H1 (cell line): ENCODE data around the gene LEPR. TPM values are rescaled to one million over a fixed set of nuclear protein-coding genes. Genes with fewer than 3 reads are reported as not detected.

Experiments
- CTCF ChIA-PET: fragments of 300-600 bp; sonication (Branson Sonifier 250); formaldehyde crosslinking; loops from one replicate; lab custom pipeline; 2021; ENCODE audit not compliant: partially characterized antibody; lab: Charles Lee
- POLR2A ChIA-PET: fragments of 300-600 bp; sonication (Branson Sonifier 250); formaldehyde crosslinking; loops from one replicate; lab custom pipeline; 2021; ENCODE audit warnings: inconsistent platforms; ENCODE audit not compliant: partially characterized antibody; lab: Charles Lee
- DNase-seq, 2 experiments: peaks; one replicate each; pipeline versions ENCODE4 v3.0.0 to v3.0.0-alpha.2; 2010 to 2022; ENCODE audit warnings: low spot score in 2 of 2, low read depth in 1 of 2, mixed read lengths in 1 of 2
- FAIRE-seq: peaks from 2 replicates; lab custom pipeline; 2011; peaks lifted over from hg19 to GRCh38; lab: Jason Lieb, UNC
- H2AFZ ChIP-seq: 2 replicates; pipeline ENCODE4 v1.8.1; 2012; ENCODE audit warnings: low read length, inconsistent platforms
- H2AK5ac ChIP-seq: 2 replicates; pipeline ENCODE4 v1.6.1; 2013; ENCODE audit warnings: low read depth, low read length
- H2BK120ac ChIP-seq: replicated peaks from 2 replicates; pipeline ENCODE3; 2013; ENCODE audit warnings: low read depth, low read length, inconsistent platforms
- H2BK12ac ChIP-seq: 2 replicates; pipeline ENCODE4 v1.6.1; 2013; ENCODE audit warnings: low read depth, low read length
- H2BK15ac ChIP-seq: 2 replicates; pipeline ENCODE4 v1.6.1; 2013; ENCODE audit warnings: low read length
- H2BK20ac ChIP-seq: 2 replicates; pipeline ENCODE4 v1.6.1; 2013; ENCODE audit warnings: low read length
- H2BK5ac ChIP-seq: 2 replicates; pipeline ENCODE4 v1.6.1; 2013; ENCODE audit warnings: low read depth, low read length
- H3K14ac ChIP-seq: 2 replicates; pipeline ENCODE4 v1.6.1; 2013; ENCODE audit warnings: inconsistent platforms; ENCODE audit not compliant: insufficient read length
- H3K18ac ChIP-seq: 2 replicates; pipeline ENCODE4 v1.6.1; 2013; ENCODE audit warnings: low read length; ENCODE audit errors: extremely low read depth
- H3K23ac ChIP-seq: 2 replicates; pipeline ENCODE4 v1.6.1; 2013; ENCODE audit warnings: inconsistent platforms; ENCODE audit not compliant: insufficient read length
- H3K23me2 ChIP-seq: 2 replicates; pipeline ENCODE4 v1.6.1; 2013; ENCODE audit warnings: low read depth, low read length
- H3K27ac ChIP-seq: 2 replicates; pipeline ENCODE4 v1.6.1; 2011; ENCODE audit warnings: low read depth, low read length, inconsistent platforms
- H3K27me3 ChIP-seq, 4 experiments: replicated peaks in 1 of 4; 1 replicate in 1 of 4; 2 replicates in 3 of 4; pipeline versions ENCODE4 v1.6.1 to v1.8.1; 2011 to 2013; ENCODE audit warnings: low read length in 3 of 4, mild to moderate bottlenecking in 3 of 4, inconsistent platforms in 2 of 4, mixed read lengths in 2 of 4, moderate library complexity in 1 of 4; ENCODE audit not compliant: control insufficient read depth in 3 of 4, insufficient read depth in 3 of 4; ENCODE audit errors: extremely low read depth in 1 of 4
- H3K36me3 ChIP-seq, 4 experiments: 2 replicates each; pipeline versions ENCODE4 v1.6.1 to v1.8.1; 2011 to 2013; ENCODE audit warnings: mild to moderate bottlenecking in 4 of 4, low read length in 3 of 4, moderate library complexity in 2 of 4, control low read depth in 1 of 4, inconsistent platforms in 1 of 4; ENCODE audit not compliant: insufficient read depth in 4 of 4, control insufficient read depth in 2 of 4
- H3K4ac ChIP-seq: replicated peaks from 2 replicates; pipeline ENCODE3; 2013; ENCODE audit warnings: low read length, low read depth, mixed read lengths, inconsistent platforms; ENCODE audit not compliant: insufficient read length
- H3K4me1 ChIP-seq, 4 experiments: replicated peaks in 1 of 4; 1 replicate in 1 of 4; 2 replicates in 3 of 4; pipeline versions ENCODE4 v1.6.1 to v1.8.1; 2011 to 2013; ENCODE audit warnings: low read length in 3 of 4, inconsistent platforms in 2 of 4, mixed read lengths in 1 of 4; ENCODE audit not compliant: insufficient read depth in 4 of 4, control insufficient read depth in 3 of 4
- H3K4me2 ChIP-seq, 2 experiments: 2 replicates each; pipeline versions ENCODE4 v1.6.1 to v1.8.1; 2011 to 2013; ENCODE audit warnings: low read depth in 2 of 2, low read length in 2 of 2, control low read depth in 1 of 2, inconsistent platforms in 1 of 2, mild to moderate bottlenecking in 1 of 2; ENCODE audit not compliant: insufficient read depth in 1 of 2
- H3K4me3 ChIP-seq, 4 experiments: fragments of 200-600, 300-600 bp in 1 of 4; sonication (generic), shearing (Covaris generic), sonication (Bioruptor Twin) in 1 of 4; 2 replicates each; pipeline versions ENCODE4 v1.5.1 to v1.8.1; 2011 to 2016; ENCODE audit warnings: low read length in 4 of 4, low read depth in 3 of 4, control low read depth in 2 of 4, inconsistent platforms in 2 of 4, mild to moderate bottlenecking in 2 of 4, mixed read lengths in 1 of 4, moderate library complexity in 1 of 4; ENCODE audit not compliant: insufficient read depth in 2 of 4; ENCODE audit errors: extremely low read depth in 1 of 4
- H3K56ac ChIP-seq: replicated peaks from 2 replicates; pipeline ENCODE3; 2013; ENCODE audit warnings: low read depth, mild to moderate bottlenecking, mixed read lengths, low read length, inconsistent platforms; ENCODE audit not compliant: insufficient read length
- H3K79me1 ChIP-seq: 2 replicates; pipeline ENCODE4 v1.6.1; 2013; ENCODE audit warnings: low read depth, low read length, control low read depth
- H3K79me2 ChIP-seq, 2 experiments: 2 replicates each; pipeline versions ENCODE4 v1.6.1 to v1.8.1; 2012 to 2013; ENCODE audit warnings: low read length in 2 of 2, mild to moderate bottlenecking in 2 of 2, inconsistent platforms in 1 of 2; ENCODE audit not compliant: insufficient read depth in 2 of 2, control insufficient read depth in 1 of 2
- H3K9ac ChIP-seq, 4 experiments: replicated peaks in 1 of 4; 1 replicate in 1 of 4; 2 replicates in 3 of 4; pipeline versions ENCODE4 v1.6.1 to v1.8.1; 2011 to 2013; ENCODE audit warnings: low read depth in 3 of 4, low read length in 3 of 4, control low read depth in 2 of 4, mild to moderate bottlenecking in 2 of 4, moderate library complexity in 2 of 4, inconsistent platforms in 1 of 4; ENCODE audit errors: extremely low read depth in 1 of 4
- H3K9me3 ChIP-seq, 2 experiments: 2 replicates each; pipeline versions ENCODE4 v1.6.1 to v1.8.1; 2012 to 2013; ENCODE audit warnings: mild to moderate bottlenecking in 2 of 2, moderate library complexity in 2 of 2, control low read depth in 1 of 2, inconsistent platforms in 1 of 2, low read depth in 1 of 2, low read length in 1 of 2, mixed read lengths in 1 of 2; ENCODE audit not compliant: insufficient read depth in 2 of 2
- H4K20me1 ChIP-seq, 2 experiments: replicated peaks in 1 of 2; 2 replicates each; pipeline versions ENCODE3 to v1.8.1; 2011 to 2013; ENCODE audit warnings: inconsistent platforms in 2 of 2, low read length in 2 of 2, mild to moderate bottlenecking in 1 of 2; ENCODE audit not compliant: insufficient read depth in 2 of 2, control insufficient read depth in 1 of 2
- H4K5ac ChIP-seq: 2 replicates; pipeline ENCODE4 v1.6.1; 2013; ENCODE audit warnings: low read length, low read depth, mixed read lengths, inconsistent platforms; ENCODE audit not compliant: insufficient read length
- H4K8ac ChIP-seq: 2 replicates; pipeline ENCODE4 v1.8.0; 2013; ENCODE audit warnings: mild to moderate bottlenecking, moderate library complexity, low read length, inconsistent platforms; ENCODE audit not compliant: insufficient read depth; ENCODE audit errors: extremely low read depth
- H4K91ac ChIP-seq: replicated peaks from 2 replicates; pipeline ENCODE3; 2013; ENCODE audit warnings: low read length, mixed read lengths, inconsistent platforms; ENCODE audit not compliant: insufficient read length
- ATF3 ChIP-seq: IDR thresholded peaks from 2 replicates; pipeline ENCODE4 v1.6.1; 2011; ENCODE audit warnings: low read depth, mild to moderate bottlenecking, low read length; ENCODE audit not compliant: insufficient read depth
- CEBPB ChIP-seq: IDR thresholded peaks from 2 replicates; pipeline ENCODE4 v1.6.1; 2012; ENCODE audit warnings: low read depth, low read length
- CHD2 ChIP-seq: IDR thresholded peaks from 2 replicates; pipeline ENCODE4 v1.6.1; 2012; ENCODE audit warnings: low read length, improper control_type of control experiment
- CTBP2 ChIP-seq: IDR thresholded peaks from 2 replicates; pipeline ENCODE4 v1.7.0; 2011; ENCODE audit warnings: borderline replicate concordance, mild to moderate bottlenecking, moderate library complexity, mixed read lengths, low read length; ENCODE audit not compliant: insufficient read depth, insufficient read length
- KDM5A ChIP-seq: fragments of 200-600 bp; IDR thresholded peaks from 2 replicates; pipeline ENCODE4 v1.7.1; 2012; ENCODE audit warnings: mild to moderate bottlenecking, low read length, inconsistent platforms, mixed read lengths
- NANOG ChIP-seq: IDR thresholded peaks from 2 replicates; pipeline ENCODE4 v1.6.1; 2011; ENCODE audit warnings: low read length, low read depth, mild to moderate bottlenecking, inconsistent platforms; ENCODE audit not compliant: insufficient read depth, poor library complexity, severe bottlenecking
- SIX5 ChIP-seq: IDR thresholded peaks from 2 replicates; pipeline ENCODE4 v1.6.1; 2011; ENCODE audit warnings: mild to moderate bottlenecking, low read depth, low read length
- TAF1 ChIP-seq: IDR thresholded peaks from 2 replicates; pipeline ENCODE4 v1.6.1; 2011; ENCODE audit warnings: mild to moderate bottlenecking, low read depth, low read length
- ZNF274 ChIP-seq: IDR thresholded peaks from 2 replicates; pipeline ENCODE4 v1.7.0; 2012; ENCODE audit warnings: low read length, borderline replicate concordance; ENCODE audit errors: extremely low read depth
- WGBS, 2 experiments: shearing (Covaris generic) in 1 of 2; methylation state at CpG; one replicate each; pipeline versions ENCODE4 v1.1.6 to v1.1.7; 2013 to 2015; ENCODE audit warnings: low lambda C conversion rate in 2 of 2, mixed read lengths in 2 of 2, inconsistent platforms in 1 of 2, low coverage in 1 of 2, missing lambda C conversion rate in 1 of 2; ENCODE audit not compliant: insufficient replicate concordance in 2 of 2, insufficient coverage in 1 of 2, insufficient read length in 1 of 2; ENCODE audit errors: extremely low coverage in 1 of 2, missing lambda C conversion rate in 1 of 2; 5-methylcytosine and 5-hydroxymethylcytosine counted together
- polyA plus RNA-seq, 7 experiments: library from polyadenylated mRNA; depleted of rRNA in 3 of 7; stranded (reverse) in 5 of 7; unstranded in 2 of 7; fragments of >200 nt in 5 of 7; fragments of 200-250 nt in 2 of 7; gene quantifications; 1 replicate in 5 of 7; 2 replicates in 1 of 7; 4 replicates in 1 of 7; pipeline versions ENCODE4 v1.2.1 to v1.2.3, GENCODE V29; 2011 to 2013; ENCODE audit warnings: missing spikeins in 2 of 7, mixed read lengths in 2 of 7
- total RNA-seq: library from RNA; stranded (reverse); fragmentation: NEBNext Ultra II Directional; extraction: Animal tissue kit (Norgen Biotek cat#: 25700); gene quantifications from 2 replicates; pipeline ENCODE4 v1.2.1, GENCODE V29; 2021
- TF ChIP-seq, protein P1 (sequence below): IDR thresholded peaks from 2 replicates; pipeline ENCODE4 v1.6.1; 2011; ENCODE audit warnings: low read length, improper control_type of control experiment
- TF ChIP-seq, protein P2 (sequence below): IDR thresholded peaks from 2 replicates; pipeline ENCODE4 v1.6.1; 2012; ENCODE audit warnings: low read length, inconsistent platforms

The LEPR gene
- total and polyA plus RNA-seq, 2 of the 8 experiments (the other 6 are each of a cell fraction or from before 2014, with no cell fraction given), result 1.3 to 3.9 TPM

DNA sequence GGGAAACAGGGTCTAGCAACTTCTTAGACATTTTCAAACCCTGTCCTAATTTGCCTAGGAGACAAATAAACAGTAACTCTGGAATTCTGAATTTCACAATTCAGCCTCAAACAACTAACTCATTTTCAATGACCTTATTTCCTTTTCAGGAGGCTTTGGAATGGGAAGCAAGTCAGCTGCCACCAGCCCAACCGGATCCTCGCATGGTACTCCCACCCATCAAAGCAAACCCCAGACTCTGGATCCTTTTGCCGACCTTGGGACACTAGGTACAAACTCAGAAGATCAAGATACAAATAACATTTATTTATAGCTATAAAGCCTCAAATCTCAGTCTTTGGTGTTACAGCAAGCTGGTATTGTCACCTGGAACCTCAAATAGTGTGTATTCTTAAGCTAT lies 18.9 kb upstream of the LEPR start:
- Histone ChIP-seq H3K79me1 (no peaks in the 10 kb centered on the region), H3K9me3 (no peaks in the 10 kb centered on the region; a peak in 1 of 4 replicates), H3K4me3 (no peak overlapping the region), H2AFZ (no peak overlapping the region), H4K5ac (no peak overlapping the region), H3K4me1 (no peaks in the 10 kb centered on the region), H4K91ac (no peak overlapping the region), H2BK120ac (no peak overlapping the region), H3K14ac (no peak overlapping the region), H4K8ac (no peak overlapping the region), H2BK20ac (no peak overlapping the region), H3K27ac (no peak overlapping the region), H3K27me3 (no peaks in the 10 kb centered on the region), H3K79me2 (no peaks in the 10 kb centered on the region), H3K23ac (no peak overlapping the region), H3K36me3 (no peaks in the 10 kb centered on the region), H3K56ac (no peak overlapping the region), H3K4ac (no peak overlapping the region), H3K9ac (no peak overlapping the region), H2BK15ac (no peak overlapping the region), H3K23me2 (no peaks in the 10 kb centered on the region), H2BK5ac (no peak overlapping the region), H4K20me1 (no peaks in the 10 kb centered on the region), H3K4me2 (no peak overlapping the region), H2BK12ac (no peak overlapping the region), H2AK5ac (no peak overlapping the region), H3K18ac (no peak overlapping the region)
- 95% methylated on average over 3 of the region's 3 CpGs; no CpG with 5 or more reads in 1 of the 2 experiments for WGBS, 2 experiments
- FAIRE-seq, result no peak
- ChIA-PET POLR2A (no interaction called here), CTCF (interaction anchor here (0.7 kb wide), 1 partner anchor 60 kb away, joined by 3 read pairs; no protein-coding TSS in a partner anchor)
- no peak for DNase-seq
- no peak for TF ChIP-seq ZNF274
- no peak for TF ChIP-seq CTBP2
- no peak for TF ChIP-seq NANOG
- no peak for TF ChIP-seq TAF1
- TF ChIP-seq CEBPB, result no peak
- TF ChIP-seq CHD2, result no peak
- TF ChIP-seq, protein P1, sequence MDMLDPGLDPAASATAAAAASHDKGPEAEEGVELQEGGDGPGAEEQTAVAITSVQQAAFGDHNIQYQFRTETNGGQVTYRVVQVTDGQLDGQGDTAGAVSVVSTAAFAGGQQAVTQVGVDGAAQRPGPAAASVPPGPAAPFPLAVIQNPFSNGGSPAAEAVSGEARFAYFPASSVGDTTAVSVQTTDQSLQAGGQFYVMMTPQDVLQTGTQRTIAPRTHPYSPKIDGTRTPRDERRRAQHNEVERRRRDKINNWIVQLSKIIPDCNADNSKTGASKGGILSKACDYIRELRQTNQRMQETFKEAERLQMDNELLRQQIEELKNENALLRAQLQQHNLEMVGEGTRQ, result no peak
- no peak for TF ChIP-seq ATF3
- TF ChIP-seq, protein P2, sequence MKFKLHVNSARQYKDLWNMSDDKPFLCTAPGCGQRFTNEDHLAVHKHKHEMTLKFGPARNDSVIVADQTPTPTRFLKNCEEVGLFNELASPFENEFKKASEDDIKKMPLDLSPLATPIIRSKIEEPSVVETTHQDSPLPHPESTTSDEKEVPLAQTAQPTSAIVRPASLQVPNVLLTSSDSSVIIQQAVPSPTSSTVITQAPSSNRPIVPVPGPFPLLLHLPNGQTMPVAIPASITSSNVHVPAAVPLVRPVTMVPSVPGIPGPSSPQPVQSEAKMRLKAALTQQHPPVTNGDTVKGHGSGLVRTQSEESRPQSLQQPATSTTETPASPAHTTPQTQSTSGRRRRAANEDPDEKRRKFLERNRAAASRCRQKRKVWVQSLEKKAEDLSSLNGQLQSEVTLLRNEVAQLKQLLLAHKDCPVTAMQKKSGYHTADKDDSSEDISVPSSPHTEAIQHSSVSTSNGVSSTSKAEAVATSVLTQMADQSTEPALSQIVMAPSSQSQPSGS, result no peak
- no peak for TF ChIP-seq SIX5
- no peak for TF ChIP-seq KDM5A
